Right renal pelvis (tissue), 4 donors: ENCODE measurements around the gene BCL2L13. TPM values are rescaled to one million over a fixed set of nuclear protein-coding genes. Genes with fewer than 3 reads are reported as not detected.
A peak's percentile ranks its signal among the peaks of the same experiment; 100 is the strongest.
"Not testable (repeated sequence)": the region's sequence is repeated elsewhere in the genome, so short reads cannot be mapped to it uniquely, and the experiment has no call there.

Experiments
- DNase-seq, 4 donors: peaks; one replicate each; pipeline ENCODE4 v3.0.0-alpha.2; 2013; ENCODE audit warnings: low read depth in 4 of 4, low spot score in 3 of 4, missing footprints in 1 of 4
- polyA plus RNA-seq, 4 donors: library from polyadenylated mRNA; unstranded; fragments of 120-200 nt; gene quantifications; one replicate each; pipeline ENCODE4 v1.2.1, GENCODE V29; 2013; ENCODE audit not compliant: insufficient read length in 4 of 4

BCL2L13 gene
- polyA plus RNA-seq, 4 donors = 46.4 to 56.1 (median 51.5) TPM

DNA sequence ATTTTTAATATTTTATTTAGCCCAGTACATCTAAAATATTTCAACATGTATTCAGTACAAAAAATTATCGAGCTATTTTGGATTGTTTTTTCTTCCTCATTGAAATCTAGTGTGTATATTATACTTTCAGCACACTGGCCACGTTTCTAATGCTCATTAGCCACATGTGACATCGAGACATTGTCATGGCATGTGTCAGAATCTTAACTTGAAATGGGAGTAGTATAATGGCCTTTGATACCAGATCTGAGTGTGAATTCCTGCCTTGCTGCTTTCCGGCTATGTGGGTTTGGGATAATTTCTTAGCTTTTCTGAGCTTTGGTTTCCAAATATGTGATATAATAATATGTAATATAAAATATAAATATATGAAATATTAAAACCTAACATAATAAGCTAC is 54.3 kb downstream of the BCL2L13 start:
- no peak for DNase-seq

DNA sequence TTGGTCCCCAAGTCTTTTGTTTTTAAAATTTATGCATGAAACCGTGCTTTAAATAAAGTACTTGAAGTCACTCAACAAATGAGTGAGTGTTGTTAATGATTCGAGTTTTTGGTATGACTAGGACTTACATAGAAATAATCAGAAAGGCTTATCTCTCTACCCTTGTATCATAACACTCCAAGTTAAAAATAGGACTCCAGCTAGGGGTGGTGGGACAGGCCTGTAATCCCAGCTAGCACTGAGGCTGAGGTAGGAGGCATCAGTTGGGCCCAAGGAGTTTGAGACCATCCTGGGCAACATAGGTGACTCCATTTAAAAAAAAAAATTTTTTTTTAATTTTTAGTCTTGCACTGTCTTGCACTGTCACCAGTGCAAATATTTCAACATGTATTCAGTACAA is 55.6 kb downstream of the BCL2L13 start:
- no peak for DNase-seq

DNA sequence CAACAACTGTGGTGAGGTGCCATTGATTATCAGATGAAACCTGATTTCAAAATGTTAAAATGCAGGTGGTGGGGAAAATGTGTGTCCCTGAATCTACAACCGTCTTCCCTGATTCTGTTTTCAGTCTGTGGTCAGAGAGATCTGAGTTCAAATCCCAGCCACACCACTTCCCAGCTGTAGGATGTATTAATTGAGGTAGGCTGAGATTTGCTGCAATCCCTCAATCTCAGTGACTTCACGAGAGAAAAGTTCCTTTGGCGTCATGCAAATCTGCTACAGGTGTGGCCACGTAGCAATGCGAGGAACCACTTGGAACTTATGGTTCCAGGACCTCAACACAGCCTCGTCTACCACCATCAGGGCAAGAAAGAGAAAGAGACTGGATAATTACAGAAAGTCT is 56.2 kb downstream of the BCL2L13 start:
- no peak for DNase-seq

DNA sequence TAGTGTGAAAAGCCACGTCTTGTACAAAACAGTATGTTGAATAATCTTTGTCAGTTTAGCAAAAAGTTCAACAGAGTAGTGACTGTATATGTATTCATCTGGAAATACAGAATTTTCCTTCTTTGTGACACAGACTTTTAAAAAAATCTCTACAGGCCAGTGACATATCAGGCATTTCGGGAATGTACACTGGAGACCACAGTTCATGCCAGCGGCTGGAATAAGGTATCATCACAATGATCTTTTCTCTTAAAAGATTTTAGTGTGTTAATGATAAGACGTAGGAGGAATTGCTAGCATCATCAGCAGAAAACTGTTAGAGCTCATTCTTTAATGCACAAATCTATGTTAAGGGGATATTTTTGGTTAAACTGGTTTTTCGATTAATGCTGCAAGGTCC is 57.4 kb downstream of the BCL2L13 start:
- DNase-seq = no peak

DNA sequence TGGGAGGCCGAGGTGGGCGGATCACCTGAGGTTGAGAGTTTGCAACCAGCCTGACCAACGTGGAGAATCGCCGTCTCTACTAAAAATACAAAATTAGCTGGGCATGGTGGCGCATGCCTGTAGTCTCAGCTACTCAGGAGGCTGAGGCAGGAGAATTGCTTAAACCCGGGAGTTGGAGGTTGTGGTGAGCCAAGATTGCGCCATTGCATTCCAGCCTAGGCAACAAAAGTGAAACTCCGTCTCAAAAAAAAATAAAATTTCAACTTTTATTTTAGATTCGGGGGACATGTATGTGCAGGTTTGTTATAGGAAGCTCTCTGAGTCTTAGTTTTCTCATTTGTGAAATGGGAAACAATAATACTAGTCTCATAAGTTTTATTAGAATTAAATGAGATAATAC is 58.6 kb downstream of the BCL2L13 start:
- not testable (repeated sequence) for DNase-seq

DNA sequence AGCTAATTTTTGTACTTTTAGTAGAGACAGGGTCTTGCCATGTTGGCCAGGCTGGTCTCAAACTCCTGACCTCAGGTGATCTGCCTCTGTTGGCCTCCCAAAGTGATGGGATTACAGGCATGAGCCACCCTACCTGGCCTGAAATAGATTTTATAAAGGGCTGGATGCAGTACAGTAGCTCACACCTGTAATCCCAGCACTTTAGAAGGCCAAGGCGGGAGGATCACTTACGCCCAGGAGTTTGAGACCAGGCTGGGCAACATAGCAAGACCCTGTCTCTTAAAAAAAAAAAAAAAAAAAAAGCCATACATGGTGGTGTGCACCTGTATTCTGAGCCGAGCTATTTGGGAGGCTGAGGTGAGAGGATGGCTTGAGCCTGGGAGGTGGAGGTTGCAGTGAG is 59.7 kb downstream of the BCL2L13 start:
- not testable (repeated sequence) for DNase-seq

DNA sequence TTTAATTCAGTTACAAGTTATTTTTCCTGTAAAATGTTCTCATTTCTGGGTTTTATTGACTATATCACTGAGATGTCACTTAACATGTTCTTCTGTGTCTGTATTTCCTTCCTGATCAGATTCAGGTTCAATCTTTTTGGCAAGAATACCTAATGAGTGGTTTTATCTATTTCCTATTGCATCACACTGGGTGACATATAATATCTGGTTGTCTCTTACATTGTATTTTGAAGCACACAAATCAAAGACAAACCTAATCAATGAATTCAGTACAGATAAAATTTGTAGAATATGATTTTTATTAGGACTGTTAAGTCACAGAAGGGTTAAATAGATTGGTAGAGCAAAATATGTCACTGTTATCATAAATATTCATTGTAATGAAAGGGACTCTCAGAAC is 60.4 kb downstream of the BCL2L13 start:
- no peak for DNase-seq

DNA sequence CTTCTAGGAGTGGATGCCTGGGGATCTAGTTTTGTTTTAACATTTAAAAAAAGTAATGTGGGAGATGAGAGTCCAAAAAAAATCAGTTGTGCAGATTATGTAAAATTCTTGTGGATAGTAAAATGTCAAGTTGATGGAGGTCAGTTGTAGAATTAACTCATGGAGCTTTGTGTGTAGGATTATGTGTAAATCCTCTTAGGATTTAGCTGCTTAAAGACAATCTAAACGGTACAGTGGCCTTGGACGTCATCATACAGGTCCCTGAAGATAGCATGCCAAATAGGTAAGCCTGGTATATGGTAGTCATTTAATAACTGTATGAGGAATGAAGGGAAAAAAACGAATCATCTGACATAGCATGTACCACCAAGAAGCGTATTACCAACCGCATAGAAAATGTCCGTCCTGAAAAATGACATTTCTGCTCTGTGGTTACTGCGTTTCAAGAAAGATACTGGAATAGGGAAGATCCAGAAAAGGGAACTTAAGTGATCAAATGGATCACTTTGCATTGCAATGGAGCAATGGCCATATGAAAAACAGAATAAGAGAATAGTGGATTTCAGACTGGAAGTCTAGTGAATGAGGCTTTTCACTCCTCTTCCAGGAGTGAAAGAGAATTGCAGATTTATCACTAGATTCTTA is 61.3 kb downstream of the BCL2L13 start:
- no peak for DNase-seq

DNA sequence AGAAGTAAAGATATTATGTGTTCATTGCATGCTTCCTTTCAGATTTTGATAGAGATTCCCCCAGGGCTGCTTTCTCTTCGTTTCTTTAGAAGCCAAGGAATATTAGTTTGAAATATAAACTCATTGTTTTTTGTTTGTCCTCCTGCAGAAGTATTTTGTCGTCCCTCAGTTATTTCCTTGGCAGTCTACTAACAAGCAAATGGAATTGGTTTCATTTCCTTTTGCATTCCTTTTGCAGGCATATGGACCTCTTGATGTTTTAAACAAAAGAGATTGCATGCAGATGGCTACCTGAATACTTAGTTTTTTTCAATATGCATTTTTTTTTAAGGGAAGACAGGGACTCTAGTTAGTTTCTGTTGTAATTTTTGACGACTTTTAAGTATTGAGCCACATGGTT is 62.2 kb downstream of the BCL2L13 start:
- no peak for DNase-seq

DNA sequence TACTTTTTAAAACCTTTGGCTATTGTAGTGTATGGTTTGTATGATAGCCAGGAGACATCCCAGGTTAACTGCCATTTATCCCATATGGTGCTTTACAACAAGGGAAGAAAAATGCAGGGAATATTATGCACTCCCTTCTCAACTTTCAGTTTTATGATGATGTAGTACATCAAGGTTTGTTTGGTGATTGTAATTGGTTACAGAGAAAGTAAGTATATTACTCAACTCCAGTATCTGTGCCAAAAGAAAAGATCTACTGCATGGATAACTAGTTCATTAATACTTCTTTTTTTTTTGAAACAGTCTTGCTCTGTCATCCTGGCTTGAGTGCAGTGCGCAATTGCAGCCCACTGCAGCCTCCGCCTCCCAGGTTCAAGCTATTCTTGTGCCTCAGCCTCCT is 65.3 kb downstream of the BCL2L13 start:
- no peak for DNase-seq

DNA sequence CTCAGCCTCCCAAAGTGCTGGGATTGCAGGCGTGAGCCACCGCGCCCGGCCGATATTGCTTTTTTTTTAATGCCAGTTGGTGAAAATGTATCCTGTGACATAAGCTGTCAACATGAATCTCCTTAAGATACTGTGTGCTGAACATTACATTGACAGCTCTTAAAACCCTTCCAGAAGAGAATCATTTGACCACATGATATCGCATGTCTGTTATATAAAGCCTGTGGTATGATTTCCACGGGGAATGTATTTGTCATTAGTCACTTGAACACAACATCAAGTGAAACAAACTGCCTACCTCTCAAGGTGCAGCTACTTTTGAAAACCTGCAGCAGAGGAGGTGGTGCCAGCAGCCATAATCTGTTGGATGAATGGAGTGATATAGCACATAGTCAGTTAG is 67.0 kb downstream of the BCL2L13 start:
- DNase-seq = no peak

DNA sequence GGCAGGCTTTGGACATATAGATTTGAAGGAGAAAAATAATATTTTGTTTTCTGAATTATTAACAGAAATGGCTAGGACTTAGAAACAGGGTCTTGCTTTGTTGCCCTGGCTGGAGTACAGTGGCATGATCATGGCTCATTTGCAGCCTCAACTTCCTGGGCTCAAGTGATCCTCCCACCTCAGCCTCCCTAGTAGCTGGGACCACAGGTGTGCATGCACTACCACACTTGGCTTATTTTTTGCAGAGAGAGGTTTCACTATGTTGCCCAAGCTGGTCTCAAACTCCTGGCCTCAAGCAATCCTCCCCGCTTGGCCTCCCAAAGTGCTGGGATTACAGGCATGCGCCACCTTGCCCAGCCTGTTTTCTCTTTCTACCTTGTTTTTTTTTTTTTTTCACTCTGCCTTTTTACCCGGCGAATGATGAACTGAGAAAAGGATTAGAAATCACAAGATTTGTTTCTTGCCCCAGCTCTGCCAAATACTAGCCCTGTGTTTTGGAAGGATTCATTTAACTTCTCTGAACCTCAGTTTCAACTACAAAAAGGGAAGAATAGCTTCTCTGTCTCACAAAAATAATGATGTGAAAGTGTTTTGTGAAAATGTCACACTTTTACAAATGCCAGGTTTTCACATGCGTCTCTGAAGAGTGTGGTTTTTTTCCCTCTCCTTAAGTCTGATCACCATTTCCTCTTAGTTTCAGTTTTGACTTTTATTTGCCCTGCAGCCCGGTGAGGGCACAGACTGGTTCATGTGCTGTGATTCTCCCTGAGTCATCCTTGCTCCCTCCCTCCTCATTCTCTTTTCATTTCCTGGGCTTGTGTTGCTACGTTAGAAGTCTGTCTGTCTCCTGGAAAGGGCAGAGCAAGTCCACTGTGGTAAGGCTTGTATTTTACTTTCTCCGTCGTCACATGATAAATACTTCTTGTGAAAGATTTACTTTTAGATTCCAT is 67.7 kb downstream of the BCL2L13 start:
- DNase-seq = peak in 1 of 4 donors; percentile 1

DNA sequence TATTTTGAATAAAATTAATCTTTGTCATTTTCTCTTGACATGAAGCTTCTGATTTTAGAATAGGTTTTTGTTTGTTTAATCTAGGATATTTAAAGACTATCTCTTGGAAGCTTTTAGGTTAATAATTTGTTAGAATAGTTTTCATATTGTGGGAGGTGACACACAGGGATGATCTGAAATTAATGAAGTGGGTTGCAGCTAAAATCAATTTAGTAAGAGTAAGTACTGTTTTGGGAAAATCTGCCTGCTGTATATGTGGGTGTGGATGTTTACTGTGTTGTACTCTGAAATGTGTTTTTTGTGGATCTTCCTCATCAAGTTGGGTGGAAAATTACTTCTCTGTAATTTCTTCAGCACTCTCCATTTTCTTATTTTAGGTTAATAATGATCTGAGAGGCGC is 68.4 kb downstream of the BCL2L13 start:
- no peak for DNase-seq

DNA sequence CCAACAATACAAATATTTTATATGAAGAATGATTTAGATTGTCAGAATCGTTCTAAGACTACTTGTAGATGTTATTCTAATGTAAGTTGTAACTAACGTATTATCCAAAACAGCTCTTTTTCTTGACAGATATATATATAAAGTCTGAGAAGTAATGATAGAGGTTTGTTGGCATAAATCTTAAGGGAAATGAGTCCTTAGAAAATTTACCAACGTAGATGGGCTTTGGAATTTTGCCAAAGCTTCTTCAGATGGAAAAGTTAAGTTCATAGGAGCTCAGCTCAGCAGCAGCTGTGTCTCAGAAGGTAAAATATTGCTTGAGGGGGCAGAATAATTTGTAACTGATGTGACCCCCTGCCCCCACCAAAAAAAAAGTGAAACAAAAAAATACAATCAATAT is 69.0 kb downstream of the BCL2L13 start:
- no peak for DNase-seq

DNA sequence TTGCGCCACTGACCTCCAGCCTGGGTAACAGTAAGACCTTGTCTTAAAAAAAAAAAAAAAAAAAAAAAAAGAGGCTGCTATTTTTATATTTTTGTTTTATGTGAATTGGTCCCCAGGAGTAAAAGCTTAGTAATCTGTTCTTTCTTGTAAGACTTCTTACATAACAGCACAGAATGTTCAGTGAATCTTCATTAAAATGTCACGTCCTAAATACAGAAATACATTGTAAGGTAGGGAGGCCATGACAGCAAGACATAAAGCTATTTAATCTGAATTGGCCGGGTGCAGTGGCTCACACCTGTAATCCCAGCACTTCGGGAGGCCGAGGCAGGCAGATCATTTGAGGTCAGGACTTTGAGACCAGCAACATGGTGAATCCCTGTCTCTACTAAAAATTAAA is 71.5 kb downstream of the BCL2L13 start:
- no peak for DNase-seq

DNA sequence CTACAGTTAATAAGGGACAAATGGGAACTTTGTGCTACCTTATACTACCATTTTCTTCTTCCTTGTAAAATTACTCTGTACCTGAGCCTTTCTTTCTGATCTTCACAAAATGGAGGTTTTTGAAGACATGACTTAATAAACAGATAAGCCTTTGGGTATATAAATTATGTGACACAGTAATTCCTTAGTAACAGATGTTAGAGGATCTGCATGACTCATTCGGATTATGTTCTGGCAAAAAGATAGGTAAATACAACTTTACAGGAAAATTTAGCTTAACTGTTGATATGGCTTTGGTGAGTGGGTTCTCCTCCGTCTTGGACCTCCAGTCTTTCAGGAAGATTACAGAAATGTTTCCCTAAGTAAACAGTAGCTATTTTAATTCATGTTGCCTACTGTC is 73.9 kb downstream of the BCL2L13 start:
- no peak for DNase-seq

DNA sequence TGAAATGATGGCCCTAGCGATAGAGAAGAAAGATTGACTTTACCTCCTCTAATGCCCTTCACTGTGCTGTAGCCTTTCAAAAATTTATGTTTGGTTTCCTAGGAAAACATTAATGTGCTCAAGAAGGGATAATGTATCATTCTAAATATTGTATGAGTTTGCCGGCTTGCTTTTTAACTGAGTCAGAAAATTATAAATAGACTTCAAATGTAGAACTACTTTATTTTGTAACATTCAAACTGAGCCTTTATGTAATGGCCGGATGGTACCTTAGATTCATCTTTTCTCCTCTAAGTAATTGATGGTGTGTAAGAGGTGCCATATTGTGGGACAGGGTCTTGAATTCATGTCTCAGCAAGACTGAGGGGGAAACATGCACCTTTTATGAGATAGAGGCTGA is 78.0 kb downstream of the BCL2L13 start:
- DNase-seq = no peak

DNA sequence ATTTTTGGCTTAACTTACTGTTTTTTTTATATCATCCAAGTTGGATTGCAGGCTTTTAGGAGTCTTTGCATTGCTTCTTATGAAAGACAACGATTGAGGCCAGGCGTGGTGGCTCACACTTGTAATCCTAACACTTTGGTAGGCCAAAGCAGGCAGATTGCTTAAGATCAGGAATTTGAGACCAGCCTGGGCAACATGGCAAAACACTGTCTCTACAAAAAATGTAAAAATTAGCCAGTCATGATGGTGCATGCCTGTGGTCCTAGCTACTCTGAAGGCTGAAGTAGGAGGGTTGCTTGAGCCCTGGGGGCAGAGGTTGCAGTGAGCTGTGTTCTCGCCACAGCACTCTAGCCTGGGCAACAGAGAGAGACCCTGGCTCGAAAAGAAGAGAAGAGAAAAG is 79.2 kb downstream of the BCL2L13 start:
- no peak for DNase-seq

DNA sequence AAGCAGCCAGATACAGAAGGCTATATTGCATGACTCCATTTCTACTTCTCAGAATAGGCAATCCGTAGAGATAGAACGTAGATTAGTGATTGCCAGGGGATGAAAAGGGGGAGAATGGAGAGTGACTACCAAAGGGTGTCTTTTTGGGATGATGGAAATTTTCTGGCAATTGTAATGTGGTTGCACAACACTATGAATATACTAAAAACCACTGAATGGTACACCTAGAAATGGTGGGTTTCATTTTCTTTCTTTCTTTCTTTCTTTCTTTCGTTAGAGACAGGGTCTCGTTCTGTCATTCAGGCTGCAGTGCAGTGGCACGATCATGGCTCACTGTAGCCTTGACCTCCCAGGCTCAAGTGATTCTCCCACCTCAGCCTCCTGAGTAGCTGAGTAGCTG is 81.4 kb downstream of the BCL2L13 start:
- no peak for DNase-seq

DNA sequence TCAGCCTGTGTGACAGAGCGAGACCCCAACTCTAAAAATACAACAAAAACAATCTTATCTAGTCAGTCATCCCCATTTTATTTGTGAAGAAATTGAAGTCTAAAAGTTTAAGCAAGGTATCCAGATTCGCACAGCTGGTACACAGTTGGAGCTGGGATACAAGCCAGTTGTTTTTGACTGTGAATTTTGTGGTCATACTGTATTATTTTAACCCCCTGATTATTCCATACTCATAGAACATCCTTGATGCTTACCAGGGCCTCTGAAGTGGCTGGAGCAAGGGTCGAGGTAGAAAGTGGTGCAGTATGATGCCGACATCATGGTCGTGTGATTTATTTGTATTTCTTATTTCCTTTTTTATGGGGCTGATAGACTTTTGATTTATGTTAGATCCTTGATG is 85.7 kb downstream of the BCL2L13 start:
- DNase-seq = no peak

DNA sequence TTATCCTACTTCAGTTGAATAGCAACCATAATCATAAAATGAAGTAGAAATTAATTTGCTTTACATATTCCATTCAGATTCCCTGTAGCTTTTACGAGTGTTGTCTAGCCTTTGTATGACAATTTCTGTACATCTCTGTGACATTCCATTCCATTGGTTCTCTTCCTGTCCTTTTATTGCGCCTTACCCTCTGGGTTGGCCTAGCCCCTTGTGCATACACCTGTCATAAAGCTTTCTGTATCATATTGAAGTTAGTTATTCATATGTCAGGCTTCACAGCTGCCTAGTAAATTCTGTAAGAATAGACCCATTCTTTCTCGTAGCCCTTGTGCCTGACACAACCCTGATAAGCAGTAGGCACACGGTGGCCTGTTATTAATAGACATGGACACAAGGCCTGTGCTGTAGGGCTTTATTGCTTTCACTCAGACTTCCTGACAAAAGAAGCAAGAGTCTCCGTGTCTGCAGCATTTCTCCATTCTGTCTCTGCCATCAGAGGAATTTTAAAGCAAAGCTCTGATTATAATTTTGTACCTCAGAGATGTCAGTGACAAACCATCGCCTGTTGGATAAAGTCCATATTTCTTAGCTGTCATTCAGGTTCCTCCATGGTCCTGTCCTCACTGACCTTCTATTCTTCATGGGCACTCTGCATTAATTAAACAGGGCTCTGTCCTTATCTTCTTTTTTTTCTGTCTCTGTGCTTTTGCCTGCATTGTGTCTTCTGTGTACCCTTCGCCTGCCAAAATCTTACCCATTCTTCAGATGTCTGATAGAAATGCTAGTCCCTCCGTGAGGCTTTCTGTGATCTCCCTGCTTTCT is 86.3 kb downstream of the BCL2L13 start:
- DNase-seq = no peak

DNA sequence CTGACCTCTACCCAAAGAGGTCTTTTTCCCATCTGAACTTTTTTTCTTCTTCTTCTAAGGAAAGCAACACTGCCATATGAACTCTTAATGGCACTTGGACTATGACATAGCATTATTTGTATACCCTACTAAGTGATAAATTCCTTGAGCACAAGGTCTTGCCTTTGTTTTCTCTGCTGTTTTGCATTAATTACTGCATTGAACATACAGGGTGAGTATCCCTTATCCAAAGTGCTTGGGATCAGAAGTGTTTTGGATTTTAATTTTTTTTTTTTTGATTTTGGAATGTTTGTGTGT is 86.9 kb downstream of the BCL2L13 start:
- no peak for DNase-seq
